ENCODE data around the gene MCTP1.
"Not testable (repeated sequence)": the region's sequence is repeated elsewhere in the genome, so short reads cannot be mapped to it uniquely, and the experiment has no call there.

Gene MCTP1

DNA sequence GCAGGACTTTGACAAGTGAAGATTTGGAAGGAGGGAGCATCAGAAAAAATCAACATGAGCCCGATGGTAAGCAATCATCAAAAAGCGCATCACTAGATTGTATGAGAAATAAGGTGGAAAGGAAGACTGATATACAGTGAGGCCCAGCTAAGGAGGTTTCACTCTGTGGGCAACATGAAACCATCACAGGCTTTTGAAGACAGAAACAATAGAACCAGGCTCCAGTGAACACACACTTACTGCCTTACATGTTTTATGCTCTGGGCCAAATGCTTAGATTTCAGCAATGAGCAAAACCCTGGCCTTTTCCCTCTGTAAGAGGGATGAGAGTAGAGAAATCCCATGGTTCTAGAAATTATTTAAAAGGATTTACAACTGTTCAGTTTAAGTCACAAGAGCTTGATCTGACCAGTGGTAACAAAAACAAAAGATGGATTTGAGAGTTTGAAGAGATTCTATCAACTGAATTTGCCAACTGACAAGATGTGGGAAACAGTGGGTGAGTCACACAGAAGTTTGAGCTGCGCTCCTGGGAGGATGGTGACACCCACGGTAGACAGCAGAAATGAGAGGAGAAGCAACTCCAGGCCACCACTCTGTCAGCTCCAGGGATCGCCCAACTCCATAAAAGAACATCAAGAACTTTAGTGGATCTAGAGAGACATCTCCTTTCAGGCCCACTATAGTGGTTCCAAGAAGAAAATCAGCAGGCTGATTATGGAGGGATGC lies 261.8 kb downstream of the MCTP1 start:
- peak; percentile 70 for DNase-seq

DNA sequence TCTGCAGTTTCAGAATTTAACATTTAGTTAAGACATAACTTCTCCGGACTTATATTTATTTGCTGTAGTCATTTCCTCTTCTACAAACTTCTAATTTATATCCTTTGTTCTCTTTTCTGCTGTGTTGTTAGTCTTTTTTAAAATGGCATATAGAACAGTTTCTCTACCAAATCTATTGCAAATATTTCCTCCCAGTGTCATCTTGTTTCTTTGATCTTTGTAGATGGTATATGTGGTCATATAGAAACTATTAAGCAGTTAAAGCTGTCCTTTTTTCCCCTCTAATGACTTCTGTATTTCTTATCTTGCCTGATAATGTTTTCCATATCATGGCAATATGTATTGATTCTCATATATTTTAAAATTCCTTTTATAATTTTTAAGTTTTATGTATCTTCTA lies 264.5 kb downstream of the MCTP1 start:
- peak; percentile 21 for DNase-seq

DNA sequence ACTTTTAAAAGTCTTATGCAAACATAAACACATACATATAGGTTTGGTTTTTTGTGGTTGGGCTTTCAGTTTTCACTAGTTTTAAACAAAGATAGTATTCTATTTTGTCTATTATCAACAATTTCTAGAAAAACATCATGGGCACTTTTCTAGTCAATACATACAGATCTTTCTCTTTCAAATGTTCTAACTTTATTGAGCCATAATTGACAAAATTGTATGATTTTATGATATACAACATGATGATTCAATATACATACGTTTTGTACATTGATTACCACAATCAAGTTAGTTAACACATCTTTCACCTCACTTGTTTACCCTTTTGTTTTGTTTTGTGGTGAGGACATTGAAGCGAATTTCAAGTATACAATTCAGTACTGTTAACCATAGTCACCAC lies 265.9 kb downstream of the MCTP1 start:
- no peak for DNase-seq

DNA sequence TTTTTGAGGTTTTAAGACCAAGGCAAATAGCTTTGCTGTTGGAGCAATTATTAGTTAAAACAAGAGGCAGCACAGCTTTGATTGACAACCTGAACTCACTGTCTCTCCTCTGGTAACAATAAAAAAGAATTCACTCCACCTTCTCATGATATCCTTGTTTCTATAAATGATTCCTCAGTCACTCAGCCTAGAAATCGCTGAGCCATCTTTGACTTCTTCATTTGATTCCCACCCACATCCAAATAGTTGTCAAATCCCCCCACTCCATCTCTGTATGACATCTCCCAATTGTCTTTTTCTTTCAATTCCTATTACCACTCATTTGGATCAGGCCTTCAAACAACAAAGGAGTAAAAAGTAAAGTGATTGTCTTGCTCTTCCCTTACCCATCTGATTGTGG lies 266.4 kb downstream of the MCTP1 start:
- DNase-seq, result no peak

DNA sequence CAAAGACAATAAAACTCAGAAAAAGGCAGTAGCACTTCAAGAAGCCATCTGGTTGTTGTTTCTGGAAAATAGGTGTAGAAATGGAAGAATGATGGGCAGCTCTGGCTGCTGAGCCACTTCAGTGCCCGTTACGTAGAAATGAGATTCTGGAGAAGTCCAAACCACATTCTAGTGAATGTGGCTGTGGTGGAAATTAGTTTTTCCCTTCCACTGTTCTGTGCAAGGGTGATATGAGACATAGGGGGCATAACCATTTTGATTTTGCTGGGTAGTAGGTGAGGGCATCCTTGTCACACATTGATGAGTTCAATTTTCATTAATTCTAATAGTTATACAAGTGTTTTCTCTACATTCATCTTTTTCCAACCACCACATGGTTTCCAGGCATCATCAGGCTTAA lies 275.1 kb downstream of the MCTP1 start:
- no peak for DNase-seq

DNA sequence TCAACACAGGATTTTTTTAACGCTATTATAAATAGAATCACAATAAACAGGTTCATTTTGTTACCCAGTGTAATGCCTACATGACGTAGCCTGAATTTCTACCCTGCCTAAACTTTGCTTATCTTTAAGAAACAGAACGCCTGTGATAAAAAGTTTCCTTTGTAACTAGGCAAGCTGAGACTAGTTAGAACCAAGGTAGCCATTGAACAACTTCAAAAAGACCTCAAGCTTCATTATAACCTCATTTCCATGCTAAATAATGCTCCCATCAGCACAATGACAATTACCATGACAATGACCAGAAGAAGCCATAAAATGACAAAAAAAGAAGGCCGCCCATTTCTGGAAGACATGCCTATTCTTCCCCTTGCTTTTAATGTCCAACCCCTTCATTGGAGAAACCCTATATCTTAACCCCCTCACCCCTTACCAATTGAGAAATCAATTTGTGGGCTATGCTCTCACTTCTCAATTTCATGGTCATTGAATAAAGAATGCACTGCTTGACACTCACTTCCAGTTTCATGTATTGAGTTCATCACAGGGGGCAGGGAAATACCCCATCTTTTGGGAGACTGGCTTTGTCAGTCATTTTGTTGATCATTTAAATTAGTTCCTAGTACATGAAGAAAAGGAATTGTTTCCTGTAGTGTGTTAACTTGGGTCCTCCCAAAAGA lies 276.8 kb downstream of the MCTP1 start:
- DNase-seq, result peak; percentile 57

DNA sequence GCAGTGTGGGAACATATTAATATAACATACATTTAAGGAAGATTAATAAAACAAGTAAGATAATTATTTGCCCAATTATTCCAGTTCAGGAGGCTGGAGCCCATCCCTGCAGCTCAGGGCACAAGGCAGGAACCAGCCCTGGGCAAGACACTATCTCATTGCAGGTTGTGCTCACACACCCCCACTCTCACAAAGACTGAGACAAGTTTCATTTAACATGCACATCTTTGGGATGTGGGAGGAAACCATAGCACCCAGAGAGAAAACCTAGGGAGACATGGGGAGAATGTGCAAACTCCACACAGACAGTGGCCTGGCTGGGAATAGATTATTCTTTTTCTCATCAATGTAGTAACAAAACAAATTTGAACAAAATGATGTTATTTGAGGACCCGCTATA lies 279.1 kb downstream of the MCTP1 start:
- DNase-seq, result no peak

DNA sequence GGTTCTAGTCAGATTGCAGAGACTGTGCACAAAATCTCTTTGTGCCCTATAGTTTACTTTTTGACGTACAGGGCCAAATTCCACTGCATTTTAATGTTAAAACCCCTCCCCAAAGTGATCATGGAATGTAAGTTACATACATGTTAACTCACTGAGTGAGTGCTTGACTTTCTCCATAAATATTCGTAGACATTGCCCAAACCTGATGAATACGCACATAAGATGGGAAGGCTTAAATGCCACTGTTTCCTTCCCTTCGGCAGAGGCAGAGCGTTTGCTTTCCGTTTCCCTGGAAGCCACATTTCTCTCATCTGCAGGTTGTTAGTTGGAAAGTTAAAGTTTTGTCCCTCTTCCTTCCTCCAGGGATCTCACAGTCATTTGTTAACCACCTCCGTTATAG lies 286.2 kb downstream of the MCTP1 start:
- no peak for DNase-seq

DNA sequence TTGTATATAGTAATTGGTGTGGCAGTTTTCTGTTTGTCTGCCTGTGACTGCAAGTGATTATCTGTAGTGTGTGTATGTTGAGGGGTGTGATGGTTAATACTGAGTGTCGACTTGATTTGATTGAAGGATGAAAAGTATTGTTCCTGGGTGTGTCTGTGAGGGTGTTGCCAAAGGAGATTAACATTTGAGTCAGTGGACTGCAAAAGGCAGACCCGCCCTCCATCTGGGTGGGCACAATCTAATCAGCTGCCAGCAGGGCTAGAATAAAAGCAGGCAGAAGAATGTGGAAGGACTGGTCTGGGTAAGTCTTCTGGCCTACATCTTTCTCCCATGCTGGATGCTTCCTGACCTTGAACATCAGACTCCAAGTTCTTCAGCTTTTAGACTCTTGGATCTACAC lies 290.4 kb downstream of the MCTP1 start:
- DNase-seq, result not testable (repeated sequence)

DNA sequence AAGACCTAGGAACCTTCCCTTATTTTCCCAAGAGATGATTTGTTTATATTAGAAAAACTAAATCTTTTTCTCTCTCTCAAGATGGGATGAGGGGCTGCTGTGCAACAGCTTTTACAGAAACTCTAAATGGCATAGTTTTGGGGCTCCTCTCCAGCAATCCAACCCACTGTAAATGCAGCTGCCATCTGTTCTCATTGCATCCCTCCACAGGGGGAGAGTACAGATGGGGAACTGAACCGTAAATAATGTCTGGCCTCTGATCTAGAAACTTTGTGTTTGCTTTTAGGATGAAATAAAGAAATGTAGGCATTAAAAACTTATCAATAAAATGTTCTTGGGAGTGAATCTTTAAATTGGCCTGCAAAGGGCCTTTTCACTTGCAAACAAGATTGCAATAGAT lies 291.4 kb downstream of the MCTP1 start:
- no peak for DNase-seq

DNA sequence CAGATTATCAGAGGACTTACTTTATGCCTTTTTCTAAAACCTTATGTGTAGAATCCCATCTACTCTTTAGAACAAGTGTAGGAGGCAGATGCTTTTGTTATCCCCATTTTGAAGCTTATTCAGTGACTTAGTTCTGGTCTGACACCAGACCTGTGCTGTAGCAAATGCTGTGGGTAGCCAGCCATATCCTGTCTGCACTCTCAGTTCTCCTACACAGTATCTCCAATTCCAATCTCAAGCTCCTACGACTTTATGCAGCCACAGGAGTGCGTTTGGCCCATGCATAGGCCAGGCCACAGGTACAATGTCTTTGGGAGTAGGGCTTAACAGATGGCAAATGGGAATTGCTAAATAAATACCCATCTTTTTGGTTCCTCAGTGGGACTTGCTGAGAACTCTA lies 292.6 kb downstream of the MCTP1 start:
- no peak for DNase-seq

DNA sequence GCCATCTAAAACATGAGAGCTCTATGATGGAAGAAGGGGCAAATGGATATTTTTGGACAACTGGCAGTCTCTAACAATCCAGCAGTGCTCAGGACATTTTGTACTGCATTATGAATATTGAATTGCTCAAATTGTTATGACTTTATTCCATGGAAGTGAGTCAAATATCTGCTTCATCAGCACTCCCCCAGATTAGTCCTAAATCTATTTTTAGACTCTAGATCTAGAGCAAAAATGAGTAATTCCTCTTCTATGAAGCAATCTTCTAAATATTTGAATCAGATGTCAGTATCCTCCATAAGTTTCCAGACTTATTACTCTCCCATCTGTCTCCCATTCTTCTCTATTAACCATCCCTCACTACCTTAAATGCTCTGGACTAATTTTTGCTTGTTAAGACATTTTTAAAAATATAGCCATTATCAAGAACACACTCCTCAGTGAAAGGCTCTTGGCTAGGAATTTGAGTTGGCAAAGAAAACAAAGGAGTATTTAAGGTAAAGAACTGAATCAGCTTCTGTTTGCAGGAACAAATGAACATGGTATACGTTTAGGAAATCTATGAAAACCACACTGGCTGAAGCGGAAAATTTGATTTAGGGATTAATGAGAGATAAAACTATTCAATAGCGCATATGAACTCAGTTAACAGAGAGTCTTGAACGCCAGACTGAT lies 300.9 kb downstream of the MCTP1 start:
- DNase-seq, result peak; percentile 60

DNA sequence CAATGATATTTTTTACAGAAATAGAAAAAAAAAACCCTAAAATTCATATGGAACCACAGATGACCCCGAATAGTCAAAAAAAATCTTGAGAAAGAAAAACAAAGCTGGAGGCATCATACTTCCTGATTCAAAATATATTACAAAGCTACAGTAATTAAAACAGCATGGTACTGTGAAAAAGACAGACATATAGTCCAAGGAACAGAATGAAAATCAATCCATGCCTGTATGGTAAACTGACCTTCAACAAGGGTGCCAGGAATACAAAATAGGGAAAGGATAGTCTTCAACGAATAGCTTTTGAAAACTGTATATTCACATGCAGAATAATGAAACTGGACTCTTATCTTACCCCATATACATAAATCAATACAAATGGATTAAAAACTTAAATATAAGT lies 307.5 kb downstream of the MCTP1 start:
- no peak for DNase-seq

DNA sequence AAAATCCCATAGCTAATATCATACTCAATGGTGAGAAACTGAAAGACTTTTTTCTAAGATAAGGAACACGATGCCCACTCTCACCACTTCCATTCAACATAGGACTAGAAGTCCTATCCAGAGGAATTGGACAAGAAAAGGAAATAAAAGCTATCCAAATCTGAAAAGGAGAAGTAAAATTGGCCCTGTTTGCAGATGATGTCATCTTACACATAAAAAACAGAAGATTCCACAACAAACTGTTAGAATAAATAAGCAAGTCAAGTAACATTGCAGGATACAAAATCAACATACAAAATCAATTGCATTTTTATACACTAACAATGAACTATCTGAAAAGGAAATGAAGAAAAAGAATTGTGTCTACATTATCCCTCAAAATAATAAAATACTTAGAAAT lies 308.0 kb downstream of the MCTP1 start:
- peak; percentile 12 for DNase-seq

DNA sequence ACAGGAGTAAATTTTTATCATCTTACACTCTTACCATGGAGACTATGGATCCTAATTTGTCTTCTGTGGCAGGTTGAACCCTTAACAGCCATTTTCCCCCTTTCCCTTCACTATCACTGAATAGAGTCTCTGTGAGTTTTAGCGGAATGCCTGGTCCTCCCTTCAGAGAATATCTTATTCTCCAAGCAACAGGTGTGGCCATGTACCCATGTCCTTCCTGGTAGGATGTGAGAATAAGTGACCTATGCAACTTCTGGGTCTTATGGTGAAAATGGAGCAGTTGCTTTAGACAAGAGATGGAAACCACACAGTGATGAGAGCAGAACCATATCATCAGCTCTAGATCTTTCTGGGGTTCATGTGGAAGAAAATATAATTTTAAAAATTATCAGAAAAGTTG lies 312.6 kb downstream of the MCTP1 start:
- DNase-seq, result no peak

DNA sequence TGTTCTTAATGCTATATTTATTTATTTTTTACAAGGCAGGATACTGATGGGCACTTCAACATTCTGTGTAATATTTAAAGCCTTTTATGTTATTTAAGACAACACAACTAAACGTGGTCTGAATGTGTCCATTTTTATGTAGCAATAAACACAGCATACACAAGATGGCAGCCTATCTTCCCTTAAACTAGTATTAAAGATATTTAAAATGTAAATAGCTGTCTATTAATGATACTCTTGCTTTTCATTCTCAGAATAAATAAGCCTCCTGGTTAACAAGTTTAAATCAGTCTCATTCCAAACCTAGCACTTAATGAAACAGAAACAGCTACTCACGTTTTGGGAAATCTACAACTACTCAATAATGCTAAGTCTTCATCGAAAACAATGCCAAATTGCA lies 315.7 kb downstream of the MCTP1 start:
- DNase-seq, result peak; percentile 17

DNA sequence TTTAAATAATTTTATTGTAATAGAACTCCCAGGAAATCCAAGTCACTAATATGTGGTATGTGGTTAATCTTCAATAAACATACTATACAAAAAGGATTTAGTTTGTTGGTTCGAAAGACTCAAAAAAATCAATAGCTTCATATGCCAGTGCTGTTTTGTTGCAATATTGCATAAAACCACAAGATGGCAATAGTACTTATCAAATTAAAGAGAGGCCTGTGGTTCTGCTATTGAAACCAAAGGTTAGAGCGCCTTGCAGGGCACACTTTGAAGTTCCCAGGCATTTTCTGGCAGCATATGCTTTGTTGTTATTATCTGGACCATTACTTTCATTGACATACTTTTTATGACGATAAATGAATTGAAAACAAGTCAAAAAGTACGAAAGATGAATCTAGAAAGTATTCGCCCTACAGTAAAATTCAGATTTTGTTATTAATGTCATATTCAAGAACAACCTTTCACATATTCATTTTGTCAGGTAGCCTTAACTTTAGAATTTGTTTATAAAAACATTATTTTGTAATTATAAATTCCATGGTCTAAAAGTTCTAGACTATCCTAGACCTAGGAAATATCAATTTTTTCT lies 316.3 kb downstream of the MCTP1 start:
- DNase-seq, result peak; percentile 86

DNA sequence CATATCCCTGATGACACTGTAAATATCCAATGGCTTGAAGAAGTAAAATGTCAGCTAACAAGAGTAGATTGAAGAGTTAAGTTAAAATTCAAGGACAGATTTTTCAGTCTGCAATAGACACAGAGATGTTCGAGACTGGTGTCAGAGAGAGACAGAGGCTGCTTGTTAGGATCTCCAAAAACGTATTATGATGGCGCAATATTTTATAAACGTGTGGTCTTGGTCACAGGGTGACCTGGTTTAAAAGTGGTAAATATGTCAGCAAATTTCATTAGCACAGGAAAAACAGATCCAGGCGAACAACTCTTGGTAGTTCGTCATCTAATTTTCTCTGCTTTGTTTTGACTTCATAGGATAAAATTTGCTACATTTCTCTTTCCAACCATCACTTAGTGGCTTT lies 317.4 kb downstream of the MCTP1 start:
- no peak for DNase-seq

DNA sequence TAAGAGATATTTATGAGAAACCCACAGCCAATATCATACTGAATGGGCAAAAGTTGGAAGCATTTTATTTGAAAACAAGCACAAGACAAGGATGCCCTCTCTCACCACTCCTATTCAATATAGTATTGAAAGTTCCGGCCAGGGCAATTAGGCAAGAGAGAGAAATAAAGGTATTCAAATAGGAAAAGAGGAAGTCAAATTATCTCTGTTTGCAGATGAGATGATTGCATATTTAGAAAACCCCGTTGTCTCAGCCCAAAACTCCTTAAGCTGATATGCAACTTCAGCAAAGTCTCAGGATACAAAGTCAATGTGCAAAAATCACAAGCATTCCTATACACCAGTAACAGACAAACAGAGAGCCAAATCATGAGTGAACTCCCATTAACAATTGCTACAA lies 325.6 kb downstream of the MCTP1 start:
- not testable (repeated sequence) for DNase-seq

DNA sequence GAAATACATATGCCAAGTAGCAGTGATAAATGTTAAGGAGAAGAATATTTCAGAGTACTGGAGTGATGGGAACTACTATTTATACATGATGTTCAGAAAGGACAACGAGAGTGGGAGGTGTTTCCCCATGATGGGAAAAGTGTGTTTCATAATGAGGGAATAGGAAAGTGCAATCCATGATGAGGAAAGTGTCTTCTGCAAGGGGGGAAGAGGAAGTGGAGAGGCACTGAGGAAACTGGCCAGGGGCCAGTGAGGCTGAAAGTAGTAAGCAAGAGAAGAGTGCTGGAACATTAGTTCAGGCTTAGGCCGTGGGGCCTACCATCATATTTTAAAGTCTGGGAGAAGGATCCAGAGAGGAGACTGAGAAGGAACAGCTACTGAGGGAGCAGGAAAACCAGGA lies 339.2 kb downstream of the MCTP1 start:
- peak; percentile 82 for DNase-seq

DNA sequence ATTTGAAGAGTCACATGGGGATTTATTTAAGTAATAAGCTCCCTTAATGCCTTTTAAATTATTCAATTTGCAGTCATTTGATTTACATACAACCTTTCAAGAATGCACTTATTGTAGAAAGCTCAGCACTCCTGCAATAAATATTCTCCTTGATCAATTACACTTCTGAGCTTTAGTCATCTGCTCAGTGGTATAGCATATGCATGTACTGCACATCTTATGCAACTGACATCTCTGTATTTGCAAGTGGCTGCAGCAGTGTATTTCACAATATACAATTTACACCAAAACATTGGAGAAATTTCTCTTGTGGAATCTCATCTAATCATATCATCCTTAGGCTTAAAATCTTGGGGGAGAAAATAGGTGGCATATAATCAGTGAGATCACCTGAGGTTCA lies 340.7 kb downstream of the MCTP1 start:
- DNase-seq, result no peak

DNA sequence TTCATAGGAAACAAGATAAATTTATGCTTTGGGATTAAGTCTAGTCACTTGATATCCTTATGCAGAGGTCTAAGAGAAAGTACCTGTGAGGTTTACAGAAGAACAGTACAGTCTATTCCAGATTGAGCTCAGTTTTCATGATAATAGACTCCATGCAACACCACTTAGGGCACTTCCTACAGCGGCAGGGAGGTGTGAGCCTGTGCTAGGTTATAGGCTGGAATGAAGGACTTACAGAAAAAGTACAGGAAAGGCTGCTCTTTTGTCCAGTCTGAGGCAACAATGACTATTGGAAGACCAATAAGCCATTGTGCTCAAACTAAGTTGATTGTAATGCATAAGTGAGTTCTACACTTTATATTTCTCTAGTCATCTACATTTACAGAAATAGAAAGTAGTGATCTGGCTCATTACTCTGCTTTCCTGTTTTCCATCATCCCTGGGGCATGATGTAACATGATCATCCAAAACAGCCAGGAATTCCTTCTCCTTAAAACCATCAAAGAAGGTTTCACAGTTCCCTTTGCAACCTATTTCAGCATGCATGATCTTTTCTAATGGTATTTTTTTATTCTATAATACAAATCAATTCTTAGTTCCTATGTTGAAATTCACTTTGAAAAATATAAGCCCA lies 343.7 kb downstream of the MCTP1 start:
- DNase-seq, result no peak

DNA sequence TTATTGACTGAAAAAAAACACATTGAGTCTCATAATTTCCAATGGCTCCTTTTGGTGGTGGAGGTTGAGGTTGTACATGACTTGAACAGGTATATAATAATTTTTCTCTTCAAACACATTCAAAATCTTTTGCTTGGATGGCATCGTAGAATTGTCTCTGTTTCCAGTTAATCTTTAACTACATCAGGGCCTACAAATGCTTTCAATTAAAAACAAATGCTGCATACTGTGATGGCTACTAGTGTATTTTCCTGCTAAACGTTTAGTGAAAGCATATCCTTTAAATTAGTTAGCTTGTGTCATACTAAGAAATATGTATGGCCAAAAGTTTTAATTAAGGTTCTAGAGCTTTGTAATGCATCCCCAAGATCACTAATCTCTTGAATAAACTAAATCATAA lies 352.6 kb downstream of the MCTP1 start:
- DNase-seq, result no peak

All from suppressor macrophage treated with lipopolysaccharide for 4 hours (primary cell).